ENCODE measurements around the gene TWNK. TPM values are rescaled to one million over a fixed set of nuclear protein-coding genes. Genes with fewer than 3 reads are reported as not detected.

The TWNK gene
- total RNA-seq, 1 donor from 2014 or later = 14.7 TPM

DNA sequence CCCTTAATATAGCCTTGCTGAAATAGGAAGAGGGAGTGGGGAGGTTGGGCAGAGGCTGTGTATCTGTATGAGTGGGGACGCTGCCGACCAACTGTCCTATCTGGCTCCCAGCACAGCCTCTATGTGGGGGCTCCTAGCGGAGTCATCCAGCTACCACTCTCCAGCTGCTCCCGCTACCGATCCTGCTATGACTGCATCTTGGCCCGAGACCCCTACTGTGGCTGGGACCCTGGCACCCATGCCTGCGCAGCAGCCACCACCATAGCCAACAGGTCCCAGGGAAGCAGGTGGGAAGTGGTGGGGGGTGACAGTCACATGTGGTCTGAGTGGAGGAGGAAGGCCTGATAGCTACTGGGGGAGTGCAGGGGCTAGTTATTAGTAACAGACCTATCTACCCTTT lies 6.6 kb upstream of the TWNK start:
- Histone ChIP-seq H3K27me3 (ENCODE audit: control insufficient read depth, insufficient read depth, low read length) (no peaks in the 10 kb centered on the region), H3K4me3 (ENCODE audit: low read depth, low read length) (no peak overlapping the region), H3K36me3 (ENCODE audit: control insufficient read depth, insufficient read depth, low read length) (peaks cover 8% of the 10 kb centered on the region)
- FAIRE-seq (no peak), DNase-seq (ENCODE audit: low read depth) (no peak)
- TF ChIP-seq CTCF (IDR thresholded peaks at IDR 0.05; ENCODE audit: insufficient read depth, low read length, severe bottlenecking) = no peak

DNA sequence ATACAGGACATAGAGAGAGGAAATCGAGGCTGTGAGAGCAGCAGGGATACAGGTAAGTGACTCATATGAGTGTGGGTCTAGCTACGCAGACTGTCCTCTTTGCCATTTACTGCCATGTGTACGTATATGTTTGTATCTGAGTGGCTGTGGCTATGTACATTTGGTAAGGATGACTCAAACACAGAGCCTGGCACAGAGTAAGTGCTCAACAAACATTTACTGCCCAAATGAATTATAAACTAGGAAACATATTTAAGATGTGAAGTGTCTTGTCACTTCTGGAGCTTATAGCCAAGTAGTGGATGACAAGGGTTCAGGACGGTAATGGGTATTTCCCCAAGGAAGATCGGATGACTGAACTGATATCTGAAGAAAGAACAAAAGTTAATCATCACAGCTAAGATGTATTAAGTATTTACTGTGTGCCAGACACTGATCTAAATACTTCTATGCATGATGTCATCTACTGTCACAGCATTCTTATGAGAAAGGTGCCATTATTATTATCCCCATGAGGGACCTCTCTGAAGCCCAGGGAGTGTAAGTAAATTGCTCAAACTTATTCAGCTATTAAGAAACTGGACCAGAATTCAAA lies 6.1 kb upstream of the TWNK start:
- DNase-seq (ENCODE audit: low read depth) = no peak
- no peaks in the 10 kb centered on the region for H3K27me3 ChIP-seq (ENCODE audit: control insufficient read depth, insufficient read depth, low read length)
- FAIRE-seq = no peak
- TF ChIP-seq CTCF (IDR thresholded peaks at IDR 0.05; ENCODE audit: insufficient read depth, low read length, severe bottlenecking) = no peak
- H3K36me3 ChIP-seq (ENCODE audit: control insufficient read depth, insufficient read depth, low read length) = peaks cover 8% of the 10 kb centered on the region
- H3K4me3 ChIP-seq (ENCODE audit: low read depth, low read length) = no peak overlapping the region

- no peak for FAIRE-seq
- DNase-seq (ENCODE audit: low read depth) = no peak
- Histone ChIP-seq H3K4me3 (ENCODE audit: low read depth, low read length) (no peak overlapping the region), H3K27me3 (ENCODE audit: control insufficient read depth, insufficient read depth, low read length) (no peaks in the 10 kb centered on the region), H3K36me3 (ENCODE audit: control insufficient read depth, insufficient read depth, low read length) (peaks cover 8% of the 10 kb centered on the region)
- no peak for TF ChIP-seq CTCF (IDR thresholded peaks at IDR 0.05; ENCODE audit: insufficient read depth, low read length, severe bottlenecking)
Observed at GRCh38 chr10:100982916-100983830, 4.2 kb upstream of the TWNK start.

DNA sequence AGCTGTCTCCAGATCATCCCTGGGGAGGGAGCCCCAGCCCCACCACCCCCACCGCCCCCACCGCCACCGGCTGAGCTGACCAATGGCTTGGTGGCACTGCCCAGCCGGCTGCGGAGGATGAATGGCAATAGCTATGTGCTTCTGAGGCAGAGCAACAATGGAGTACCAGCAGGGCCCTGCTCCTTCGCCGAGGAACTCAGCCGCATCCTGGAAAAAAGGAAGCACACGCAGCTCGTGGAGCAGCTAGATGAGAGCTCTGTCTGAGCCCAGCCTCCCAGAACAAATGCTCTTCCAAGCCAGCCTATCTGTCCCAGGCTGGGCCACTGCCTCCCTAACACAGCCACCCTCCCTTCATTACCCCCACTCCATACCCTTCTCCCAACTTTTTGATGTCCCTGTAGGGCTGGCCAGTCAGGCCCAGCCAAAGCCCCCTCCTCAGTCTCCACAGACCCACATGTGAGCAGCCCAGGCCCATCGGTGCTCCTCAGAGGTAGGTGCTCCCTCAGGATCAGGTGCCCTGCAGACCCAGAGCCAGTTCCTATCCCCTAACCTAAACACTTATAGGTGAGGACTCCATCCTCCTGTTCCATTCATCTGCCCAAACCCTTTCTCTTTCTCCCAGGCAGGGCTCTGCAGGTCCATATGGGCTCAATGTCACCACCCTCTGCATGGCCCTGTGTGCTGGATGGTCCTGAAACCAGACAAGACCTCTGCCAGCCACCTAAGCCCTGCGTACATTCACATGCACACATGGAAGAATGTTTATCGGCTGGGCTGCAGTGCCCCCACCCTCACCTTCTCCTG lies 3.3 kb upstream of the TWNK start:
- Histone ChIP-seq H3K36me3 (ENCODE audit: control insufficient read depth, insufficient read depth, low read length) (peaks cover 8% of the 10 kb centered on the region), H3K27me3 (ENCODE audit: control insufficient read depth, insufficient read depth, low read length) (no peaks in the 10 kb centered on the region), H3K4me3 (ENCODE audit: low read depth, low read length) (no peak overlapping the region)
- no peak for DNase-seq (ENCODE audit: low read depth)
- TF ChIP-seq CTCF (IDR thresholded peaks at IDR 0.05; ENCODE audit: insufficient read depth, low read length, severe bottlenecking) = no peak
- no peak for FAIRE-seq

DNA sequence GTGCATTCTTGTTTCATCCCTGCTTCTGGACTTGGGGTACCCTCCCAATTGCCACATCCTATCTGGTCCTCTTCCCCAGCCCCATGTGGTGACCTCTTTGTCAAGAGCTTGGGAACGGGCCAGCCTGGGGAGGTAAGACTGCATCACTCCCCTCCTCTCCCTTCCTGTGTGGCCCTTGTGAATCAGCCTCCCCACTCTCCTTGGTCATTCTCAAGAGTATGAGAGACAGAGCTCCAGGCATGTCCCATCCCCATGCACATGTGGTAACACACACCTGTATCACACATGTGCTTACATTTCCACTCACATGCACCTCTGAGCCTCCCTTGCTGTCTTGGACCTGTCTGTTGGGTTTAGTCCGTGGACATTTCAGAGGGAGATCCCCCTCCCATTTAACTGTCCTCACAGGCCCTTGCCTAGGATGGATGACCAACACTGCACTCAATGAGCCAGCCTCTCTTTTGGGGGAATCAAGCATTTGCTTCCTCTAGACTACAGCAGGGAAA lies 2.6 kb upstream of the TWNK start:
- DNase-seq (ENCODE audit: low read depth) (no peak), FAIRE-seq (no peak)
- TF ChIP-seq CTCF (IDR thresholded peaks at IDR 0.05; ENCODE audit: insufficient read depth, low read length, severe bottlenecking) = no peak
- H3K4me3 ChIP-seq (ENCODE audit: low read depth, low read length) = no peak overlapping the region
- peaks cover 13% of the 10 kb centered on the region for H3K36me3 ChIP-seq (ENCODE audit: control insufficient read depth, insufficient read depth, low read length)
- H3K27me3 ChIP-seq (ENCODE audit: control insufficient read depth, insufficient read depth, low read length) = no peaks in the 10 kb centered on the region
